K562 (cell line): ENCODE data around the gene SNX25. TPM values are rescaled to one million over a fixed set of nuclear protein-coding genes. Genes with fewer than 3 reads are reported as not detected.

ENCODE experiments used
- CCNT2 ChIP-seq: IDR thresholded peaks from 2 replicates; pipeline ENCODE4 v1.6.1; 2011; ENCODE audit warnings: borderline replicate concordance, low read depth, mild to moderate bottlenecking, moderate library complexity, mixed read lengths, low read length; ENCODE audit not compliant: insufficient read length; ENCODE audit errors: extremely low read depth
- HSF4 ChIP-seq: fragments of 250-450 bp; sonication (Bioruptor Pico); IDR thresholded peaks from 2 replicates; pipeline ENCODE4 v2.1.2; 2022; ENCODE audit warnings: mild to moderate bottlenecking, moderate library complexity, borderline replicate concordance
- POLR2H ChIP-seq: IDR thresholded peaks from 2 replicates; pipeline ENCODE4 v1.6.1; 2016; ENCODE audit warnings: missing genetic modification characterization, low read depth, mild to moderate bottlenecking, control low read depth, missing compliant biosample characterization, moderate library complexity
- SRF ChIP-seq, 2 experiments: fragments of 250-450, 450-650 bp in 1 of 2; sonication (Bioruptor Pico) in 1 of 2; sonication (generic) in 1 of 2; formaldehyde crosslinking; IDR thresholded peaks; 2 replicates each; pipeline versions ENCODE4 v1.5.0 to v1.5.1; 2020 to 2022; ENCODE audit warnings: mild to moderate bottlenecking in 1 of 2, missing genetic modification reagents in 1 of 2
- ZFP1 ChIP-seq: fragments of 450-650 bp; formaldehyde crosslinking; IDR thresholded peaks from 2 replicates; pipeline ENCODE4 v1.4.0; 2020; ENCODE audit warnings: mild to moderate bottlenecking, mixed read lengths
- ZNF12 ChIP-seq: sonication (generic); formaldehyde crosslinking; IDR thresholded peaks from 2 replicates; pipeline ENCODE4 v1.4.0; 2020; ENCODE audit warnings: mild to moderate bottlenecking, missing genetic modification reagents
- ZNF324 ChIP-seq: fragments of 250-450 bp; sonication (Bioruptor Pico); IDR thresholded peaks from 2 replicates; pipeline ENCODE4 v1.4.0; 2020; ENCODE audit warnings: mild to moderate bottlenecking
- polyA plus RNA-seq, 8 experiments: library from polyadenylated mRNA; depleted of rRNA in 4 of 8; stranded (reverse) in 5 of 8; unstranded in 3 of 8; fragments of >200 nt; fragmentation: Nextera tagmentation in 2 of 8; fragmentation: Illumina TruSeq in 1 of 8; extraction: Ambion mirVana in 2 of 8; extraction: Trizol in 1 of 8; gene quantifications; 2 replicates each; pipeline versions ENCODE4 v1.2.1 to v1.2.3, GENCODE V29; 2011 to 2014; ENCODE audit warnings: inconsistent platforms in 1 of 8, missing spikeins in 1 of 8
- total RNA-seq, 7 experiments: library from RNA; depleted of rRNA in 6 of 7; stranded (reverse); fragments of >200 nt in 6 of 7; fragmentation: Illumina TruSeq in 2 of 7; extraction: Trizol in 2 of 7; gene quantifications; 2 replicates each; pipeline versions ENCODE4 v1.2.1 to v1.2.3, GENCODE V29; 2011 to 2021; ENCODE audit warnings: low replicate concordance in 1 of 7
- TF ChIP-seq, protein P1 (sequence below): fragments of 250-450 bp; sonication (Bioruptor Pico); IDR thresholded peaks from 2 replicates; pipeline ENCODE4 v1.5.0; 2021; ENCODE audit warnings: mild to moderate bottlenecking, moderate library complexity
- TF ChIP-seq, protein P2 (sequence below): fragments of 250-450 bp; sonication (Bioruptor Pico); IDR thresholded peaks from 2 replicates; pipeline ENCODE4 v1.8.0; 2022; ENCODE audit warnings: inconsistent platforms, mild to moderate bottlenecking, moderate library complexity, borderline replicate concordance

The SNX25 gene
- total and polyA plus RNA-seq, 9 of the 15 experiments (the other 6 are each of a cell fraction or from before 2014, with no cell fraction given): 2.5 to 23.4 (median 13.3) TPM

DNA sequence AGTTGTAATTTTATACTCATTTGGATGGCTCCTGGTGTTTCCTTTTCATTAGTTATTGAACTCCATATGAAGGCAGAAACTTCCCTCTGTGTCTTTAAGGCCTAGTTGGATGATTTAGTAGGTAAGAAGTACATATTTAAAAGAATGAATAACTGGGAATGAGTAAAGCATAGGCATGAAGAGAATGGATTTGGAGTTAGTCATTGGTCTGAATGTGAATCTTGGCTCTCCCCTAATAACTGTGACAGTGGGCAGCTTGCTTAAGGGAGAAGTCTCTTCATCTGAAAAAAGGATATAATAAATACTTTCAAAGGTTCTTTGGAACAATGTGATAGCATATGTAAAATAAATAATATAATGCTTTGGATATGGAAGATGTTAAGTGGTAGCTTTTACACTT lies 13.2 kb downstream of the SNX25 start (continued):
- TF ChIP-seq HSF4 (CRISPR knock-in tag): no peak
- no peak for TF ChIP-seq POLR2H
- TF ChIP-seq ZNF12 (CRISPR knock-in tag): no peak
- no peak for TF ChIP-seq CCNT2
- TF ChIP-seq, protein P1, sequence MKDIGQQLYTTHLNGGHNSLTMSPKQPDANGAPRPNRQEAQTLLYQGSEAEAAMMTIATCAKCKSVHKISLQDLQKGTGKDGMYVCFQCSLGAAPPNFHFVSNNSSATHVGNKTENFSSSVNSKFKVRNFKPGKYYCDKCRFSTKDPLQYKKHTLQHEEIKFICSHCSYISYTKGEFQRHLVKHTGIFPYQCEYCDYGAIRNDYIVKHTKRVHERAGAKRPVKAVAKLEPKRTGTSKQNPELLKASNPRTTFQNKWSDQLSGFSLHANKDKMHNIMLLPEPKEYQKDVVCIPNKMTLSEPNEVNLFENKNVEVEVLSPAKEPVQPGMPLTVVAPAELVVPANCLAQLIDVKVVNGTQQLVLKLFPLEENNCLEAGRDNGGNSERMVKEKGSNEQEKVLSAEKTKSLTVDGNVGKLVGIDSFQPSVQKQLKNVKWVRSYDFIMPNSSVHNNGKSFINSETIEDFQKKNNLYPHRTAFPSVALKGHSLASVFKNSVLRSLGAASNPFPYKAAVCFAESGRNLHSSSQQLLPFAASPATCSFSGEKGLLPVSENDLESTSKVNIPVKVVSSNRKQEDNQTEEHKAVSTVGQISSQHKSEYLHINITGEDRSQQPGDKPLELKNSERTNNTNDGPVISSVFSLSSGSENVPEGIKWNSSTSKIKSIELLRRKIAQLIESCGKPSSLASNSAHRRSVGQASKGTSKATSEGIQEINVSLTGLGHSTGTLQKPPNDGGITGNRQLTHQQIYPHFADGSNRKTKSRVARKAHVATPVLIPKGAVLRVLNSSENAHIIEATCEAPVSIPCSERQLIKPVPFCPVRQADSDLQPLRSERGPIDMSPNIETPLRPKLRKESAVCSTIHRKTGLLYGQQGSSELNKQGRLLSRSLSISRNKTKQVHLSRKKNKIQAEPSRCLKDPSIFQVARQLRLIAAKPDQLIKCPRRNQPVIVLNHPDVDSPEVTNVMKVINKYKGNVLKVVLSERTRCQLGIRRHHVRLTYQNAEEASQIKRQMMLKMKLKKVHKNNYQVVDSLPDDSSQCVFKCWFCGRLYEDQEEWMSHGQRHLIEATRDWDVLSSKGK (CRISPR knock-in tag): no peak
- no peak for TF ChIP-seq ZNF324 (CRISPR knock-in tag)
- TF ChIP-seq, protein P2, sequence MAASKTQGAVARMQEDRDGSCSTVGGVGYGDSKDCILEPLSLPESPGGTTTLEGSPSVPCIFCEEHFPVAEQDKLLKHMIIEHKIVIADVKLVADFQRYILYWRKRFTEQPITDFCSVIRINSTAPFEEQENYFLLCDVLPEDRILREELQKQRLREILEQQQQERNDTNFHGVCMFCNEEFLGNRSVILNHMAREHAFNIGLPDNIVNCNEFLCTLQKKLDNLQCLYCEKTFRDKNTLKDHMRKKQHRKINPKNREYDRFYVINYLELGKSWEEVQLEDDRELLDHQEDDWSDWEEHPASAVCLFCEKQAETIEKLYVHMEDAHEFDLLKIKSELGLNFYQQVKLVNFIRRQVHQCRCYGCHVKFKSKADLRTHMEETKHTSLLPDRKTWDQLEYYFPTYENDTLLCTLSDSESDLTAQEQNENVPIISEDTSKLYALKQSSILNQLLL: no peak
- no peak for TF ChIP-seq SRF (CRISPR knock-in tag; IDR thresholded peaks at IDR 0.05)
- no peak for TF ChIP-seq ZFP1 (CRISPR knock-in tag)
